ENCODE data around the gene RPS16.
A peak's percentile ranks its signal among the peaks of the same experiment; 100 is the strongest.

Gene RPS16

GRCh38 chr19:39402346-39403300 lies 33.1 kb downstream of the RPS16 start:
- TF ChIP-seq CTCF (IDR thresholded peaks at IDR 0.05): peak; percentile 46
- H3K36me3 ChIP-seq: peaks cover 11% of the 10 kb centered on the region
- peak overlapping the region; percentile 100 for H3K27ac ChIP-seq
- H3K4me1 ChIP-seq (ENCODE audit: control insufficient read depth in 1 of 2, insufficient read depth in 1 of 2, low read depth in 1 of 2, low read length in 1 of 2): peaks cover 70 to 71% of the 10 kb centered on the region in 2 experiments
- H3K4me3 ChIP-seq (ENCODE audit: low read depth in 1 of 2, low read length in 1 of 2): peak overlapping the region; percentile 98 to 100
- no peaks in the 10 kb centered on the region for H3K9me3 ChIP-seq
- H3K27me3 ChIP-seq: no peaks in the 10 kb centered on the region

GRCh38 chr19:39401549-39402345 lies 34.0 kb downstream of the RPS16 start:
- Histone ChIP-seq H3K4me1 (ENCODE audit: control insufficient read depth in 1 of 2, insufficient read depth in 1 of 2, low read depth in 1 of 2, low read length in 1 of 2) (peaks cover 77 to 79% of the 10 kb centered on the region in 2 experiments), H3K27ac (peak overlapping the region; percentile 100), H3K36me3 (peaks cover 10% of the 10 kb centered on the region), H3K27me3 (no peaks in the 10 kb centered on the region), H3K9me3 (no peaks in the 10 kb centered on the region), H3K4me3 (ENCODE audit: low read depth in 1 of 2, low read length in 1 of 2) (peak overlapping the region; percentile 98 to 100)
- TF ChIP-seq CTCF (IDR thresholded peaks at IDR 0.05): no peak

GRCh38 chr19:39401070-39401548 lies 34.6 kb downstream of the RPS16 start:
- peaks cover 77% of the 10 kb centered on the region in 2 experiments for H3K4me1 ChIP-seq (ENCODE audit: control insufficient read depth in 1 of 2, insufficient read depth in 1 of 2, low read depth in 1 of 2, low read length in 1 of 2)
- peak overlapping the region; percentile 98 to 100 for H3K4me3 ChIP-seq (ENCODE audit: low read depth in 1 of 2, low read length in 1 of 2)

GRCh38 chr19:39400061-39400460 lies 35.7 kb downstream of the RPS16 start:
- Histone ChIP-seq H3K4me3 (ENCODE audit: low read depth in 1 of 2, low read length in 1 of 2) (no peak overlapping the region), H3K27me3 (no peaks in the 10 kb centered on the region), H3K4me1 (ENCODE audit: control insufficient read depth in 1 of 2, insufficient read depth in 1 of 2, low read depth in 1 of 2, low read length in 1 of 2) (peaks cover 67 to 68% of the 10 kb centered on the region in 2 experiments), H3K9me3 (no peaks in the 10 kb centered on the region), H3K27ac (peak overlapping the region; percentile 98), H3K36me3 (peaks cover 13% of the 10 kb centered on the region)
- no peak for TF ChIP-seq CTCF (IDR thresholded peaks at IDR 0.05)

More at GRCh38 chr19:39401070-39401548, 34.6 kb downstream of the RPS16 start:
- H3K27ac ChIP-seq: peak overlapping the region; percentile 100
- H3K36me3 ChIP-seq: peaks cover 8% of the 10 kb centered on the region
- no peaks in the 10 kb centered on the region for H3K27me3 ChIP-seq
- no peaks in the 10 kb centered on the region for H3K9me3 ChIP-seq
- no peak for TF ChIP-seq CTCF (IDR thresholded peaks at IDR 0.05)

GRCh38 chr19:39399668-39400050 lies 36.1 kb downstream of the RPS16 start:
- H3K4me3 ChIP-seq (ENCODE audit: low read depth in 1 of 2, low read length in 1 of 2): peak overlapping the region in 1 of 2 experiments; percentile 67
- no peaks in the 10 kb centered on the region for H3K9me3 ChIP-seq
- no peak for TF ChIP-seq CTCF (IDR thresholded peaks at IDR 0.05)
- H3K27ac ChIP-seq: peak overlapping the region; percentile 98
- no peaks in the 10 kb centered on the region for H3K27me3 ChIP-seq
- H3K36me3 ChIP-seq: peaks cover 17% of the 10 kb centered on the region
- peaks cover 63 to 64% of the 10 kb centered on the region in 2 experiments for H3K4me1 ChIP-seq (ENCODE audit: control insufficient read depth in 1 of 2, insufficient read depth in 1 of 2, low read depth in 1 of 2, low read length in 1 of 2)

Data from neutrophil (primary cell).